Cardiac muscle cell (in vitro differentiated cells and primary cell): ENCODE data around the gene RPL36AL. TPM values are rescaled to one million over a fixed set of nuclear protein-coding genes. Genes with fewer than 3 reads are reported as not detected.

Source experiments
- DNase-seq, 2 donors: peaks; one replicate each; pipeline versions ENCODE4 v3.0.0 to v3.0.0-alpha.2; 2010 to 2017; ENCODE audit warnings: low read depth in 1 of 2, low spot score in 1 of 2
- H3K27ac ChIP-seq: fragments of 200-600 bp; sonication (generic); 2 replicates; pipeline ENCODE4 v1.5.1; 2016
- H3K27me3 ChIP-seq: fragments of 200-600 bp; sonication (generic); 2 replicates; pipeline ENCODE4 v1.6.0; 2016; ENCODE audit warnings: control low read depth
- H3K36me3 ChIP-seq: fragments of 200-600 bp; sonication (generic); 2 replicates; pipeline ENCODE4 v1.5.1; 2016; ENCODE audit warnings: control low read depth
- H3K4me1 ChIP-seq: fragments of 200-600 bp; sonication (generic); 2 replicates; pipeline ENCODE4 v1.8.1; 2017; ENCODE audit warnings: low read depth, mild to moderate bottlenecking, mixed run types
- H3K4me3 ChIP-seq: fragments of 200-600 bp; sonication (generic); 2 replicates; pipeline ENCODE4 v1.5.1; 2016; ENCODE audit warnings: mild to moderate bottlenecking
- H3K9me3 ChIP-seq: fragments of 200-600 bp; sonication (generic); 2 replicates; pipeline ENCODE4 v1.5.1; 2017; ENCODE audit warnings: low read depth, mild to moderate bottlenecking, control low read depth
- polyA plus RNA-seq: library from polyadenylated mRNA; unstranded; fragments of >200 nt; fragmentation: Nextera tagmentation; extraction: Ambion mirVana; gene quantifications from 2 replicates; pipeline ENCODE4 v1.2.1, GENCODE V29; 2016
- total RNA-seq: library from RNA; depleted of rRNA; stranded (reverse); fragments of >200 nt; gene quantifications from 2 replicates; pipeline ENCODE4 v1.2.3, GENCODE V29; 2016
- TF ChIP-seq, protein P1 (sequence below): IDR thresholded peaks from 2 replicates; pipeline ENCODE4 v1.5.1; 2012; ENCODE audit warnings: low read depth, mild to moderate bottlenecking, low read length

Gene RPL36AL
- total and polyA plus RNA-seq, 2 experiments from 2014 or later = 197 to 208 TPM

DNA sequence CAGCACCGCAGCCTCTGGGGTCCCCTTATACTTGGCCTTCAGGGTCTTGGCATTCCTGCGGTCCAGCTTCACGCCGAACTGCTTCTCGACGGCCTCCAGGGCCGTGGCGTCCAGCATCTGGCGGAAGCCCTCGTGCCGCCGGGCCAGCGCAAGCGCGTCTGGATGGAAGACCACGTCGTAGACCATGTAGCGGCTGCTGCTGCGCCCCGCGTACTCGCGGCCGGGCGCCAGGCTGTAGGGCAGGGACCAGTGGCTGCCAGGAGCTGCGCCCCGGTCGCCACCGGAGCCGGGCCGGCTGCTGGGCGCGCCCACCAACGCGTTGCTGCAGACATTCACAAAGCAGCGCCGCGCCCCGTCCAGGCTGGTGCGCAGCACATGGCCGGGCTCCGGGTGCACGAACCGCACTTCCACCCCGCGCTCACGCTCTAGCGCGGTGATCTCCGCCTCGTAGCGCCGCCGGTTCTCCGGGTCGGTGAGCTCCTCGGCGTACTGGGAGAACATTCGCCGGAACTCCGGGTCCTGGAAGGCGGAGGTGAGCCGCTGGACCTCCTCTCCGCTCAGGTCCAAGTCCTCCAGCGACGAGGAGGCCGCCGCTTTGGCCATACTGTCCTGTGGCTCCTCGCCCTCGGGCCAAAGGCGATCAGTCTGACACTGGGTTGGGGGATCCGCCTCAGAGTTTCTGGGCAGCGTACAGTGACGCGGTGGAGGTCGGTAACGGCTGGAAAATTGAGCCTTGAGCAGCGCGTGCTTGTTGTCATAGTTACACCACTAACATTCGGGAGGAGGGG is 14.3 kb upstream of the RPL36AL start, which contains the start of gene DNAAF2:
TSS of gene DNAAF2 (minus strand) at position 698 of the 788 bp plus-strand sequence. CDS start at position 603, 95 bp downstream.
- H3K36me3 ChIP-seq = peaks cover 3% of the 10 kb centered on the region
- DNase-seq = peak; percentile 79 to 80
- H3K27ac ChIP-seq = peak within 1 kb of the TSS; percentile 84
- H3K9me3 ChIP-seq = no peaks in the 10 kb centered on the region
- TF ChIP-seq, protein P1, sequence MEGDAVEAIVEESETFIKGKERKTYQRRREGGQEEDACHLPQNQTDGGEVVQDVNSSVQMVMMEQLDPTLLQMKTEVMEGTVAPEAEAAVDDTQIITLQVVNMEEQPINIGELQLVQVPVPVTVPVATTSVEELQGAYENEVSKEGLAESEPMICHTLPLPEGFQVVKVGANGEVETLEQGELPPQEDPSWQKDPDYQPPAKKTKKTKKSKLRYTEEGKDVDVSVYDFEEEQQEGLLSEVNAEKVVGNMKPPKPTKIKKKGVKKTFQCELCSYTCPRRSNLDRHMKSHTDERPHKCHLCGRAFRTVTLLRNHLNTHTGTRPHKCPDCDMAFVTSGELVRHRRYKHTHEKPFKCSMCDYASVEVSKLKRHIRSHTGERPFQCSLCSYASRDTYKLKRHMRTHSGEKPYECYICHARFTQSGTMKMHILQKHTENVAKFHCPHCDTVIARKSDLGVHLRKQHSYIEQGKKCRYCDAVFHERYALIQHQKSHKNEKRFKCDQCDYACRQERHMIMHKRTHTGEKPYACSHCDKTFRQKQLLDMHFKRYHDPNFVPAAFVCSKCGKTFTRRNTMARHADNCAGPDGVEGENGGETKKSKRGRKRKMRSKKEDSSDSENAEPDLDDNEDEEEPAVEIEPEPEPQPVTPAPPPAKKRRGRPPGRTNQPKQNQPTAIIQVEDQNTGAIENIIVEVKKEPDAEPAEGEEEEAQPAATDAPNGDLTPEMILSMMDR = no peak
- H3K27me3 ChIP-seq = no peaks in the 10 kb centered on the region
- peak within 1 kb of the TSS; percentile 66 for H3K4me3 ChIP-seq
- peaks cover 9% of the 10 kb centered on the region for H3K4me1 ChIP-seq

- Histone ChIP-seq H3K9me3 (no peaks in the 10 kb centered on the region), H3K27ac (peak overlapping the region; percentile 84), H3K4me3 (peak overlapping the region; percentile 66), H3K27me3 (no peaks in the 10 kb centered on the region), H3K4me1 (peaks cover 9% of the 10 kb centered on the region), H3K36me3 (peaks cover 3% of the 10 kb centered on the region)
- TF ChIP-seq, protein P1 = peak; percentile 72
- DNase-seq = peak; percentile 96 to 97
Measured at GRCh38 chr14:49633640-49634546, 13.5 kb upstream of the RPL36AL start.

DNA sequence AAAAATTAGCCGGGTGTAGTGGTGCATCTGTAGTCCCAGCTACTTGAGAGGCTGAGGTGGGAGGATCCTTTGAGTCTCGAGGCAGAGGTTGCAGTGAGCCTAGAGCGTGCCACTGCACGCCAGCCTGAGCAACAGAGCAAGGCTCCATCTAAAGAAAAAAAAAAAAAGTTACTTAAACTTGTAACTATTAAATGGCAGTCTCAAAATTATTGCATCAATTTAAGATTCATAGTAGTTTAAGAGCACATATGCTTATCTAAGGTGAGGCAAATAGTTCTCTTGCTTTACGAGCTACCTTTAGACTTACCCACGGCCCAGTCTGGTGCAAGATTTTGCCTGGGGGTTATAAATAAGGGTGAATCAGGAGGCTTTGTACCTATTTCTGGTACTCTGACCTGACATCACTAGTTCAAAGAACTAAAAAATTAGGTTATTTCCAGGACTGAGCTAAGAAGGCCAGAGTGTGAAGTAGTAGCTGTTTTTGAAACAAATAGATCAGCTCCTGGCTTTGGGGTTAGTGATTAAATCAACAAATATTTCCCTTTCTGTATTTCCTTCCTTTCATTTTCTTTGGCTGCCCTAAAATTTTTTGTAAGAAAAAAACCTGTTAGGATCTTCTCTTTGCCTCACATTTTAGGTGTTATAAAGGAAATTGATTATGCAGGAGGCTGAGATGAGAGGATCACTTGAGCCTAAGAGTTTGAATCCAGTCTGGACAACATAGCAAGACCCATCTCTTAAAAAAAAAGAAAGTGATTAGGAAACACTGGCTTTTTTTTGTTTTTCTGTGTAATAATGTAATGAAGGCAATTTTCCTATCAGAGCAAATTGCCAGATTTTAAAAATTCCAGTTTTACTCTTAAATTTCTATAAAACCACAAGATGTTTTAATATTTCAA is 3.8 kb upstream of the RPL36AL start:
- Histone ChIP-seq H3K36me3 (peaks cover 6% of the 10 kb centered on the region), H3K9me3 (no peaks in the 10 kb centered on the region), H3K27me3 (no peaks in the 10 kb centered on the region), H3K4me3 (no peak overlapping the region), H3K4me1 (peaks cover 19% of the 10 kb centered on the region), H3K27ac (no peak overlapping the region)
- DNase-seq = no peak
- TF ChIP-seq, protein P1 = no peak

DNA sequence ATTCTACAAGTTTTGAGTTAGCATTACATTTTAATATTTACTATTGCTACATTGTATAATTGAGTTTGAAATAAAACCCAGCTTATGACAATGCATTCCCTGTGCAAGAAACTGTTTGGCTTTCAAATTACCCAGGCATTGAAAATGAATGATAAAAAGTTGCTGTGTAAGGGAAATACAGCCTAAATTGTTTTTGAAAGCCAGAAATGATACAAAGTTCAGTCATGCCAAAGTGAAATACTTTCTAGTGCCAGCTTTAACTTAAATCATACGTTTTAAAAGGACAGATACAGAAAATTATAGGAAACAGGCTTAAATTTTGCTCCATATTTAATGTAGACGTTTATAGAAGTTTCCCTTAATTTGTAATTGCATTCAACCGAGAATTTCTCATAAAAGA is 3.0 kb upstream of the RPL36AL start:
- H3K36me3 ChIP-seq = peaks cover 8% of the 10 kb centered on the region

More for the DNA sequence above, 3.0 kb upstream of the RPL36AL start:
- no peak for DNase-seq
- no peaks in the 10 kb centered on the region for H3K9me3 ChIP-seq
- no peak overlapping the region for H3K27ac ChIP-seq
- H3K4me3 ChIP-seq = no peak overlapping the region
- no peaks in the 10 kb centered on the region for H3K27me3 ChIP-seq
- TF ChIP-seq, protein P1 = no peak
- peaks cover 19% of the 10 kb centered on the region for H3K4me1 ChIP-seq
